CD4-positive, alpha-beta T cell treated with Interleukin-2 at 100 ng/mL for 4 hours (primary cell): ENCODE measurements around the gene AICDA.
A peak's percentile ranks its signal among the peaks of the same experiment; 100 is the strongest.
"Not testable (repeated sequence)": the region's sequence is repeated elsewhere in the genome, so short reads cannot be mapped to it uniquely, and the experiment has no call there.

Experiments used
- DNase-seq: peaks from one replicate; pipeline ENCODE4 v3.0.0-alpha.2; 2020; ENCODE audit warnings: low spot score

Gene AICDA

GRCh38 chr12:8609061-8609570 lies 3.5 kb downstream of the AICDA start:
- peak; percentile 22 for DNase-seq

DNA sequence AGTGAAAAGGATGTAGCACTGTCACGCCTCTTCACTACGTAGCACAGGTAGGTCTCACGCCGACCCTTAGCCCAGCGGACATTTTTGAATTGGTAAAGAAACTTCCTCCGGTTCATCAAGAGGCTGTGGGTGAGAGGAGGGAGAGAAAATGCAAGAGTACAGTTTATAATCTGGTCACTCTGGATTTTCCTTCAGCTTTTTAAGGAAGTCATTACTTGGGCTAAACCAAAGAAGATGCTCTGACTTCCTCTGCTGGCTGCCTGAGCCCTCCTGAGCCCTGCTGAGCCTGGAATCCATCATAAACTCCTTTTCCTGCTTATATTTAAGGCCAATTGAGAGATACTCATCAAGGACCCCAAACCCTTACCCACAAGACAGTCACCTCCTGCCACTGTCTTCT lies 5.8 kb downstream of the AICDA start:
- no peak for DNase-seq

DNA sequence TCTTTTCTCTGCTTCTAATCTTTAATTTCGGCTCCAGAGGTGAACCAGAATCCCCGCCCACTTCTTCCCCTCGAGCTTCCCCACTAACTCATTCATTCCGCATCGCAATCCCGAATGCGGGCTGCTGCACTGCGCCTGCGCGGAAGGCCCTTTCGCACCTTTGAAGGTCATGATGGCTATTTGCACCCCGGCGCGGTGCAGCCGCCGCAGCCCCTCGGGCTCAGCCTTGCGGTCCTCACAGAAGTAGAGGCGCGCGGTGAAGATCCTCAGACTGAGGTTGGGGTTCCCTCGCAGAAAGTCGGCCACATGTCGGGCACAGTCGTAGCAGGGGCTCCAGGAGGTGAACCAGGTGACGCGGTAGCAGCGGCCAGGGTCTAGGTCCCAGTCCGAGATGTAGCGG lies 7.6 kb downstream of the AICDA start:
- no peak for DNase-seq

DNA sequence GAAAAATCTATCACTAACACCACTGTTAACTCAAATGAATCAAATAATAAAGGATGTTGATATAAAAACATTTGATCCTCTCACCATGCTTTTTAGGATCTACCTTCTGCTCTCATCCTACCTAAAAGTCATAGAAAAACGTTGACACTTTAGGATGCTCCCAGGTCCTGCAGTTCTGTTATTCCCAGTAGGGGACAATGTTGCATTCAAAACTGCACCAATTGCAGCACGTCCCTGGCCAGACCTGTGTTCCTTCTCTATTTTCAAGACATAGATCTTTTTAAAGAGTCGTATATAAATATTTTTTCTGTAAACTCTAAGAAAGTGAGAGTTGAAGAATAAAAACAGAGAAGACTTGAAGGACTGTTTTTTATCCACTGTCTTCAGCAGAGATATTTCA lies 8.8 kb downstream of the AICDA start:
- no peak for DNase-seq

DNA sequence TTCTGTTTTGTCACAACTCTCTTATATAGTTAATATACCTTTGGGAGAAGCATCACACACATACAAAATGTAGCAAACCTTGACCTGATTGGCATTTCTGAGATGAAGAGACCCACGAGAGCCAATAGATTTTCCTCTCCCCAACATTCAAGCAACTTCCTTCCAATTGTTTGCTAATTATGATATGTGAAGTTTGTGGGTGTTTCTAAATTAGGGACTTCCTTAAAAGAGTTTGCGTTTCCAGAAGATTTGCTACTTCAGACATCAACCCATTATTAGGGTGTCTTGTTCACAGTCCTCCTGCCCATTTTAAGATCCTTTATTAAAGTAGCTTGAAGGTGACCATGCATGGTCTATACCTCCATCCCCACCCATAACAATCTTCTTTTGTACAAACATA lies 9.4 kb downstream of the AICDA start:
- DNase-seq = no peak

DNA sequence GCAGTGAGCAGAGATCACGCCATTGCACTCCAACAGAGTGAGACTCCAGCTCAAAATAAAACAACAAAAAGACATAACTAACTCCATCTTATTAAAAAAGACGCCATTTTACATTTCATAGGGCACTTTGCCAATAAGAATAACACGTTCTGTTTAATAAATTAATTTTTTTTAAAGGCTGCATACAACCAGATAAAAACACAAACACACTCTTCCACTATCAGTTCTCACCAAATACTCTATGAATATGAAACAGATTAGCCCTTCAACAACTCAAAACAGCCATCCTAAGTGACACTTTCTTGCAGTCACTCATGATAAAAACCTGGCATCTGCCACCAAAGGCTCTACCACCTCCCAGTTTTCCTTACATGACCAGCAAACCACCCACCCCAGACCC lies 16.1 kb downstream of the AICDA start:
- no peak for DNase-seq

- DNase-seq = no peak
These were observed 18.6 kb downstream of the AICDA start for GRCh38 chr12:8594072-8594471.

GRCh38 chr12:8593246-8593645 lies 19.4 kb downstream of the AICDA start:
- DNase-seq = no peak

- no peak for DNase-seq
These were observed 21.7 kb downstream of the AICDA start for GRCh38 chr12:8590842-8591545.

DNA sequence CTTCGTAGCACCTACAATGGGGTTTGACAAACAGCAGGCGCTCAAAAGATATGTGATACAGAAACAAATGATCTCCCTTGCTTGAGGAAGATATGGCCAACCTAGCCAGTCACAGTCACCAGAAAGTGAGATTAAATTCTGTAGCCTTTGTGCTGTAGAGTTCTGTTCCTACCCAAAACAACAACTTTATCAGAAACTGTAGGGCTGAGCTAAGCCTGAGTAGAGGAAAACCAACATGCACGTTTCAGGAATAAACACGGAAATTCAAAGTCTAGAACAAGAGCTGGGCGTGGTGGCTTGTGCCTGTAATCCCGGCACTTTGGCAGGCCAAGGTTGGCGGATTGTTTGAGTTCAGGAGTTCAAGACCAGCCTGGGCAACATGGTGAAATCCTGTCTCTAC lies 23.0 kb downstream of the AICDA start:
- DNase-seq = no peak

- DNase-seq = not testable (repeated sequence)
These were observed 28.2 kb downstream of the AICDA start for GRCh38 chr12:8584478-8584877.

GRCh38 chr12:8584004-8584403 lies 28.7 kb downstream of the AICDA start:
- no peak for DNase-seq

DNA sequence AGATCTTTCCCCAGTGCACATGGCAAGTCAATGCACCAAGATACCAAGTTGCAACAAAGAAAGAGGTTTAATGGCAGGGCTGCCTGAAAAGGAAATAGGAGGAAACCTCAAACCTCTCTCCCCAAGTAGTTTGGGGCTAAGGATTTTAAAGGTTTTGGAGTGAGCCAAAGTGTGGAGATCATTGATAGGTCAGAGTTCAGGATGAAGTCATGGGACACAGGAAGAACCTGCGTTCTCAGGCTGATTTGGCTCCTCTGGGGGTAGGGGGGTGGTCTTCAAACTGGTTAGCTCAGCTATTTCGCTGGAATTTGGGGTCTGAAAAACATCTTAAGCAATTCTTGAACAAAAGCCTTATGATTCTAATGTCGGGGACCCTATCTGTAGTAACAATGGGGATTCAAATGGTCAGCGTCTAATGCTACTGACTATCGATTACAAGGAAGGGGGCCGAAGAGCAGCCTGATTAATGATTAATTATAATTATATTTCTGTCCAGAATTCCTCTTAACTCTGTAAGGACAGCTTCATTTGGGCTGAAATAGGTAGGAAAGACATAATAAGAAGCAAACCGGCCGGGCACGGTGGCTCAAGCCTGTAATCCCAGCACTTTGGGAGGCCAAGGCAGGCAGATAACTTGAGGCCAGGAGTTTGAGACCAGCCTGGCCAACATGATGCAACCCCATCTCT lies 31.4 kb downstream of the AICDA start:
- no peak for DNase-seq

- DNase-seq = no peak
These were observed 34.8 kb downstream of the AICDA start for GRCh38 chr12:8577879-8578278.

- DNase-seq = peak; percentile 27
These were observed 40.2 kb downstream of the AICDA start for GRCh38 chr12:8572507-8572906.

- DNase-seq = no peak
These were observed 46.1 kb downstream of the AICDA start for GRCh38 chr12:8566525-8566924.

DNA sequence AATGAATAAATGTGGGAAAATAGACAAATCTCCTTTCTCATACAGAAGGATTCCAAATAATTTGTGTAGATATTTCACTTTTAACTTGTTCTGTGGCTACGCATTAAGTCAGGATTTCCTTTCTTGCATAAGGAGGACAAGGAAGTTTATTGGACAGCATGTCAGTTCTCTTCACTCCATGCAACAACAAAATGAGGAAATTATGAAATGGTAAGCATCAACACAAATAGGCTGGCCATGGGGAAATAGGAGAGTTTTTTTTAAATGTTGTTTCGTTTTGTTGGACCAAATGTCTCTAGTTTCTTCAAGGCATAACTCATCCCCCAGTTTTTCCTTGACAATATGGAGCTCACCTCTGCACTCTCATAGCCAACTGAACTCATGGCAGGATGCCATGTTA lies 46.6 kb downstream of the AICDA start:
- DNase-seq = not testable (repeated sequence)

DNA sequence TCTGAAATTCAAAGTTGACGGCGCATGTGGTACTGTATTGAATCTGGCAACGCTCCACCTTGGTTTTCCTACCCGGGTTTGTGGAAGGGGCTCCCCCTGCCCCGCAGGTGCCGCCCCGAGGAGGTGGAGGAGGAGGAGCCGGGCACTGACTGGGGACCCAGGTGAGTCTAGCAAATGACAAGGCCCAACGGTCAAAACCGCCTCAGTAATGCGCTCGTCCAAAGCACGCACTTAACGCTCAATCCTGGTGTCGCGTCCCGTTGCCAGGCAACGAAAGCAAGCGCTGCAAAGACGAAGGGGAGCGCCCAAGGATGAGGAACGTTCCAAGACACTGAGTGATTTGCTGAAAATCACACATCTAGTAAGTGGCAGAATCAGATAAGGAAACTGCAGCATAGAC lies 48.0 kb downstream of the AICDA start:
- no peak for DNase-seq

- DNase-seq = no peak
These were observed 49.3 kb downstream of the AICDA start for GRCh38 chr12:8563356-8563755.

- DNase-seq = no peak
These were observed 50.3 kb downstream of the AICDA start for GRCh38 chr12:8562310-8562709.

GRCh38 chr12:8561011-8561410 lies 51.6 kb downstream of the AICDA start:
- no peak for DNase-seq

GRCh38 chr12:8559676-8560075 lies 53.0 kb downstream of the AICDA start:
- DNase-seq = no peak

DNA sequence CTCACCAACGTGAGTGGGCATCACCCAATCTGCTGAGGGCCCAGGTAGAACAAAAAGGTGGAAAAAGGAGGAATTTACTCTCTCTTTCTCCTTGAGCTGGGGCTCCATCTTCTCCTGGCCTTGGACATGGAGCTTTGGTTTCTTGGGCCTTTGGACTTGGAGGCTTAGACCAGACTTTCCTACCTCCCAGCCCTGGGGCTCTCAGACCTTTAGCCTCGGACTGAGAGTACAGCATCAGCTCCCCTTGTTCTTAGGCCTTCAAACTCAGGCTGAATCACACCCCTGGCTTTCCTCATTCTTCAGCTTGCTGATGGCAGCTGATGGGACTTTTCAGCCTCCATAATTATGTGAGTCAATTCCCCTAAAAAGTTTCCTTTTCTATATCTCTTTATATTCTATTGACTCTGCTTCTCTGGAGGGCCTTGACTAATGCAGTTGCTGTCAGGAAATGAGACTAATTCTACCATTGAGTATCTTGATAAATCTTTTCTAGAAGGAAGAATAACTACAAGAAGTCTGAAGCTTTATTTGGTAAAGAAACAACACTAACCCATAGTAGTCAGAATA lies 56.0 kb downstream of the AICDA start:
- no peak for DNase-seq
